OCI-LY1 (cell line): Measurements from ENCODE around the gene ZMIZ2.

ENCODE experiments used
- EZH2 ChIP-seq: fragments of 200-600 bp; sonication (generic), shearing (Covaris generic); IDR thresholded peaks from 2 replicates; pipeline ENCODE4 v1.8.0; 2017; ENCODE audit warnings: borderline replicate concordance, mixed run types, mild to moderate bottlenecking, antibody characterized with exemption, low read length, moderate library complexity, mixed read lengths
- TF ChIP-seq, protein P1 (sequence below): fragments of 200-600 bp; sonication (generic), shearing (Covaris generic); IDR thresholded peaks from 2 replicates; pipeline ENCODE4 v1.5.1; 2017; ENCODE audit warnings: mild to moderate bottlenecking, antibody characterized with exemption, low read length, moderate library complexity, mixed read lengths

DNA sequence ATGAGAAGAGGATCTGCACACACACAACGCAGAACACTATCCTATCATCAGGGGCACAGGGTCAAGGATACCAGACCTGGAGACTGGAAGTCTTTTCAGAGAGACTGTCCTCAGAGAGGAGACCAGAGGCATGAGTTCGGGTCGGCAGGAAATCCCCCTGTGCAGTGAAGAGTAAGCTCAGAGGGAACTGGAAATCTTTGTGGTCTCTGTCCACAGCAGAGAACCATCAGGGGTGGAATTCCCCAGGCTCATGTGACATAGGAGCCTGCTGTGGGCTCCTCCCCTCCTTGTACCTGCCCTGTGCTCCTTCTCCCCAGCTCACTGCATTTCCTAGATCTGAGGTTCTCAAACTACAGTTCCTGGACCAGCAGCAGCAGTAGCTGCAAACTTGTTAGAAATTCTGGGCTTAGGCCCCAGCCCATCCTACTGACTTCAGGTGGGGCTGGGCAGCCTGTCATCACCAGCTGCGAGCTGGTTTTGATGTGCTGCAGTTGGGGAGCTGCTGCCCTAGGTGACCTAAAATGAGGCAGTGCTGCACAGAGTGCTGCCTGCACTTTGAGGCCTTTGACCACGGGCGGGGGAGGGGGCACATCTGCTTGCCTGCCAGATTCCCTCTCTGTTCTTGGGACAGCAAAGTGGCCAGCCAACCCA is 2.4 kb downstream of the ZMIZ2 start:
- TF ChIP-seq, protein P1, sequence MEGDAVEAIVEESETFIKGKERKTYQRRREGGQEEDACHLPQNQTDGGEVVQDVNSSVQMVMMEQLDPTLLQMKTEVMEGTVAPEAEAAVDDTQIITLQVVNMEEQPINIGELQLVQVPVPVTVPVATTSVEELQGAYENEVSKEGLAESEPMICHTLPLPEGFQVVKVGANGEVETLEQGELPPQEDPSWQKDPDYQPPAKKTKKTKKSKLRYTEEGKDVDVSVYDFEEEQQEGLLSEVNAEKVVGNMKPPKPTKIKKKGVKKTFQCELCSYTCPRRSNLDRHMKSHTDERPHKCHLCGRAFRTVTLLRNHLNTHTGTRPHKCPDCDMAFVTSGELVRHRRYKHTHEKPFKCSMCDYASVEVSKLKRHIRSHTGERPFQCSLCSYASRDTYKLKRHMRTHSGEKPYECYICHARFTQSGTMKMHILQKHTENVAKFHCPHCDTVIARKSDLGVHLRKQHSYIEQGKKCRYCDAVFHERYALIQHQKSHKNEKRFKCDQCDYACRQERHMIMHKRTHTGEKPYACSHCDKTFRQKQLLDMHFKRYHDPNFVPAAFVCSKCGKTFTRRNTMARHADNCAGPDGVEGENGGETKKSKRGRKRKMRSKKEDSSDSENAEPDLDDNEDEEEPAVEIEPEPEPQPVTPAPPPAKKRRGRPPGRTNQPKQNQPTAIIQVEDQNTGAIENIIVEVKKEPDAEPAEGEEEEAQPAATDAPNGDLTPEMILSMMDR, result no peak
- TF ChIP-seq EZH2, result no peak
